Lower leg skin (tissue), 4 donors: ENCODE measurements around the gene GRIFIN. TPM values are rescaled to one million over a fixed set of nuclear protein-coding genes. Genes with fewer than 3 reads are reported as not detected.

ENCODE experiments used
- DNase-seq, 2 donors: peaks; one replicate each; pipeline ENCODE4 v3.0.0-alpha.2; 2019; ENCODE audit warnings: low spot score in 2 of 2
- H3K4me3 ChIP-seq: fragments of 200-600 bp; sonication (generic); 2 replicates; pipeline ENCODE4 v1.5.1; 2017; ENCODE audit warnings: mild to moderate bottlenecking, low read depth; ENCODE audit not compliant: poor library complexity, severe bottlenecking
- POLR2A ChIP-seq, 2 donors: fragments of 450-650 bp; IDR thresholded peaks; one replicate each; pipeline ENCODE4 v1.6.1; 2016 to 2017; ENCODE audit warnings: antibody characterized with exemption in 2 of 2, mild to moderate bottlenecking in 1 of 2, moderate library complexity in 1 of 2
- WGBS, 2 donors: methylation state at CpG; one replicate each; pipeline ENCODE4 v1.1.5; 2018; 5-methylcytosine and 5-hydroxymethylcytosine counted together
- intact Hi-C: fragments of 100-400 bp; cut with DNase I; formaldehyde crosslinking; loops from one replicate; pipeline ENCODE4 v1.15.0; 2023; ENCODE audit warnings: low total_unique reads
- total RNA-seq, 4 donors: library from RNA; depleted of rRNA; stranded (reverse); fragments of >200 nt; gene quantifications; one replicate each; pipeline ENCODE4 v1.1.0, GENCODE V29; 2016
- TF ChIP-seq, protein P1 (sequence below), 3 donors: fragments of 450-650 bp; IDR thresholded peaks; one replicate each; pipeline ENCODE4 v1.5.1; 2016; ENCODE audit warnings: antibody characterized with exemption in 3 of 3, mild to moderate bottlenecking in 3 of 3, moderate library complexity in 2 of 3

GRIFIN gene
- total RNA-seq, 4 donors from 2014 or later: not detected

DNA sequence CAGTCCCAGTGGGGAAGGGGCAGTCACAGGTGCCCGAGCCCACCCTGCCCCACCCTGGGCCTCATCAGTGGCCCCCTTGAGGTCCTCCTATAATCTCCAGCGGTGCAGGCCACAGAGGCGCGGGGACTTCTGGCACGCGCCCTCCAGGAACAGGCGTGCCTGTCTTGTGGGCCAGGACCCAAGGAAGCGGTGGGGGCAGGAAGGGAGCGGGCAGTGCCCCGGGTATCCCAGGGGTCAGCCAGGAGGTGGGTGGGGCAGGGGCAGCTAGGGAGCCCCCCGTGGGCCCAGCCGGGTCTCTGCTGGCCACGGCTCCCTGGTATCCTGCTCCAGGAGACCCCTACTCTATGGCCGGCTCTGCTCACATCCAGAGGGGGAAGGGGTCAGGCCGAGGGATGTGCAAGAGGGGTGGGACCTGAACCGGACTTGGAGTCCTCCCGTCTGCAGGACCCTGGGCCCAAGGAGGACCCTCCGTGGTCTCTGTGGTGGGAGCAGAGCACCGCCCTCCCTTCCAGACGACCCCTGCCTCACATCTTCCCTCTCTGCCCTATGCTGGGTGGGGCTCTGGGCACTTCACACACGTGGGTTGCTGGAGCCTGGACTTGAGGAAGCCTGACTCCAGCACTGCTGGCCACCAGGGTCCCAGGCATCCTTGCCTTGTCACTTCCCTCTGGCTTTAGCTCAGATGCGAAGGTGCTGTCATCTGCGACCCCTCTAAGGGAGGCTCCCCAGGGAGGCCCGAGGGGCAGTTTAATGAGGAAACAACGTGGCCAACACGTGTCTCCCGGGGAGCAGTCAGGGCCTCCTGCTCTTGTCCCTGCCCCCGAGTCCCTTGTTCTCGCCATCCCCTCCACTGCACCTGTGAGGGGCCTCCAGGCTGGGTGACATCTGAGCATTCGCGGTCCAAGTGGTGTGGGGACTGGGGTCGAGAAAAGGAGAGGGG, 18.3 kb upstream of the GRIFIN start:
- WGBS, 2 donors: 57 to 58% methylated on average over 22 to 26 of the region's 32 CpGs
- intact Hi-C loops: no loop called here
- DNase-seq: no peak
- TF ChIP-seq POLR2A (IDR thresholded peaks at IDR 0.05): no peak
- TF ChIP-seq, protein P1, sequence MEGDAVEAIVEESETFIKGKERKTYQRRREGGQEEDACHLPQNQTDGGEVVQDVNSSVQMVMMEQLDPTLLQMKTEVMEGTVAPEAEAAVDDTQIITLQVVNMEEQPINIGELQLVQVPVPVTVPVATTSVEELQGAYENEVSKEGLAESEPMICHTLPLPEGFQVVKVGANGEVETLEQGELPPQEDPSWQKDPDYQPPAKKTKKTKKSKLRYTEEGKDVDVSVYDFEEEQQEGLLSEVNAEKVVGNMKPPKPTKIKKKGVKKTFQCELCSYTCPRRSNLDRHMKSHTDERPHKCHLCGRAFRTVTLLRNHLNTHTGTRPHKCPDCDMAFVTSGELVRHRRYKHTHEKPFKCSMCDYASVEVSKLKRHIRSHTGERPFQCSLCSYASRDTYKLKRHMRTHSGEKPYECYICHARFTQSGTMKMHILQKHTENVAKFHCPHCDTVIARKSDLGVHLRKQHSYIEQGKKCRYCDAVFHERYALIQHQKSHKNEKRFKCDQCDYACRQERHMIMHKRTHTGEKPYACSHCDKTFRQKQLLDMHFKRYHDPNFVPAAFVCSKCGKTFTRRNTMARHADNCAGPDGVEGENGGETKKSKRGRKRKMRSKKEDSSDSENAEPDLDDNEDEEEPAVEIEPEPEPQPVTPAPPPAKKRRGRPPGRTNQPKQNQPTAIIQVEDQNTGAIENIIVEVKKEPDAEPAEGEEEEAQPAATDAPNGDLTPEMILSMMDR (IDR thresholded peaks at IDR 0.05): no peak
- H3K4me3 ChIP-seq: no peak overlapping the region

GRCh38 chr7:2493205-2494164, 17.3 kb upstream of the GRIFIN start:
- intact Hi-C loops: no loop called here
- TF ChIP-seq, protein P1 (IDR thresholded peaks at IDR 0.05): no peak
- no peak for TF ChIP-seq POLR2A (IDR thresholded peaks at IDR 0.05)
- WGBS, 2 donors: 55 to 64% methylated on average over 10 to 11 of the region's 11 CpGs
- no peak for DNase-seq
- H3K4me3 ChIP-seq: no peak overlapping the region

DNA sequence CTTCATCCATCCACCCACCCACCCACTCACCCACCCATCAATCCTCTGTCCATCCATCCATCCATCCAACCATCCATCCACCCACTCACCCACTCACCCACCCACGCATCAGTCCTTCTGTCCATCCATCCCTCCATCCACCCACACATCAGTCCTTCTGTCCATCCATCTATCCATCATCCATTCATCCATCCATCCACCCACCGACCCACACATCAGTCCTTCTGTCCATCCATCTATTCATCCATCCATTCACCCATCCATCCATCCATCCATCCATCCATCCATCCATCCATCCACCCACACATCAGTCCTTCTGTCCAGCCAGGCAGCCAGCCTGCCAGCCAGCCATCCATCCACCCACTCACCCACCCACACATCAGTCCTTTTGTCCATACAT, 15.8 kb upstream of the GRIFIN start:
- no peak for TF ChIP-seq POLR2A (IDR thresholded peaks at IDR 0.05)
- TF ChIP-seq, protein P1 (IDR thresholded peaks at IDR 0.05): no peak
- no peak for DNase-seq
- 95% methylated on average over 2 of the region's 2 CpGs for WGBS, 2 donors
- intact Hi-C loops: no loop called here
- no peak overlapping the region for H3K4me3 ChIP-seq

DNA sequence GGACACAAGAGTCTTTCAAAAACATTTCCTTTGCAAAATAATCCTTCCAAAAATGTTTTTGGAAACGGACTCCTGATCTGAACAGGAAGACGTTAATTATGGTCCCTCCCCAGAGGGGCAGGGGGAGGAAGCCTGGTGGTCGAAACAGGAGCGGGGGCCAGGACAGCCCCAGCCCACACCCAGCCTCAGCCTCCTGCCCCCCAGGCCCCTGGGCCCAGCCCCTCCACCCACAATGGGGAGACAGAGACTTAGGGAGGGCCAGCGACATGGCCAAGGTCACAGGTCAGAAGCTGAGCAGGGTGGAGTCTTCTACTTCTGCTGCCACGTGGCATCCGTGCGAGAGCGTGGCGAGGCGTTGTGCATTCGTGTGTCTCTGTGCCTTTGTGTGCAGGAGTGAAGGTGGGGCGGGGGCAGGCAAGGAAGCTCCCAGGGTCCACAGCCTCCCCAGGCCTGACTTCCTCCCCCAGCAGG, 14.0 kb upstream of the GRIFIN start:
- no peak for DNase-seq
- no peak for TF ChIP-seq POLR2A (IDR thresholded peaks at IDR 0.05)
- TF ChIP-seq, protein P1 (IDR thresholded peaks at IDR 0.05): no peak
- 47 to 62% methylated on average over 9 to 13 of the region's 13 CpGs for WGBS, 2 donors

DNA sequence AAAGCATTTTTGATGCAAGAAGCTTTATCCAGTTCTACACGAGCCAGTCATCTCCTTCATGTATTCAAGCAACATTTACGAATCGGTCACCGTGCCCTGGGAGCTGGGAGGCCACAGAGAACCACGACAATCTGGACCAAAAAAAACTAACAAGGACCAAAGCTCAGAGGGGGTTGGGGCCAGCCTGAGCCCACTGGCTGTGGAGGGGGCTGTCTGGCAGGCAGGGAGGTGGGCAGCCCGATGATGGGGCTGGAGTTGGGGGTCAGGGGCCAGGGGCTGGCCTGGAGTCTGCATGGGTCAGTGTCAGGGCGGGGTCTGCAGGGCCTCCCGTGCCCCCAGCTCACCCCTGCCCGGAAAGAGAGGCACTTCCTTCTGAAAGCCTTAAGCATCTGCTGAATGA, 12.5 kb upstream of the GRIFIN start:
- WGBS, 2 donors: 43 to 53% methylated on average over 9 of the region's 9 CpGs
- intact Hi-C loops: no loop called here

More for the DNA sequence above, 14.0 kb upstream of the GRIFIN start:
- no peak overlapping the region for H3K4me3 ChIP-seq
- intact Hi-C loops: no loop called here

More for the DNA sequence above, 12.5 kb upstream of the GRIFIN start:
- no peak for DNase-seq
- no peak for TF ChIP-seq POLR2A (IDR thresholded peaks at IDR 0.05)
- TF ChIP-seq, protein P1 (IDR thresholded peaks at IDR 0.05): no peak
- no peak overlapping the region for H3K4me3 ChIP-seq
